Astrocyte (in vitro differentiated cells and primary cell): ENCODE data around the gene APLP2.

Experiments
- CTCF ChIP-seq: IDR thresholded peaks from 2 replicates; pipeline ENCODE4 v1.5.1; 2011; ENCODE audit warnings: low read depth, mild to moderate bottlenecking, inconsistent platforms, low read length, moderate library complexity; ENCODE audit not compliant: insufficient read depth
- EZH2 ChIP-seq: IDR thresholded peaks from 2 replicates; pipeline ENCODE4 v1.6.1; 2012; ENCODE audit warnings: mild to moderate bottlenecking, low read length, inconsistent platforms; ENCODE audit not compliant: insufficient read depth

GRCh38 chr11:130189492-130190210 is 120.0 kb downstream of the APLP2 start:
- TF ChIP-seq EZH2 (no peak), CTCF (no peak)
